ENCODE data around the gene TNN. TPM values are rescaled to one million over a fixed set of nuclear protein-coding genes. Genes with fewer than 3 reads are reported as not detected.
"Not testable (repeated sequence)": the region's sequence is repeated elsewhere in the genome, so short reads cannot be mapped to it uniquely, and the experiment has no call there.

Gene TNN
- polyA plus RNA-seq, 1 donor (not counting 4 experiments of a cell fraction or from before 2014, with no cell fraction given), result not detected

GRCh38 chr1:175043824-175044223, 23.8 kb upstream of the TNN start:
- Histone ChIP-seq H3K9me1 (ENCODE audit: control insufficient read depth, extremely low read depth, insufficient read depth, low read length) (no peaks in the 10 kb centered on the region), H3K9me3 (ENCODE audit: control insufficient read depth, low read depth, low read length) (no peaks in the 10 kb centered on the region), H3K4me2 (ENCODE audit: control insufficient read depth, extremely low read depth, insufficient read depth, low read depth, low read length) (no peak overlapping the region), H3K4me3 (ENCODE audit: control insufficient read depth in 2 of 3, extremely low read depth in 1 of 3, insufficient read depth in 2 of 3, low read depth in 1 of 3, low read length in 3 of 3) (no peak overlapping the region), H3K9ac (ENCODE audit: control insufficient read depth, extremely low read depth, insufficient read depth, low read length) (no peak overlapping the region), H3K4me1 (ENCODE audit: control insufficient read depth, extremely low read depth, insufficient read depth, low read length) (no peaks in the 10 kb centered on the region), H3K27me3 (ENCODE audit: control insufficient read depth, extremely low read depth, insufficient read depth, low read length) (peaks cover under 1% of the 10 kb centered on the region), H2AFZ (ENCODE audit: control insufficient read depth, low read length) (no peak overlapping the region), H3K27ac (ENCODE audit: control insufficient read depth, insufficient read depth, low read length) (no peak overlapping the region), H3K79me2 (ENCODE audit: control insufficient read depth, insufficient read depth, low read length) (no peaks in the 10 kb centered on the region), H3K36me3 (ENCODE audit: control insufficient read depth in 2 of 2, extremely low read depth in 1 of 2, insufficient read depth in 2 of 2, low read length in 2 of 2) (no peaks in the 10 kb centered on the region), H4K20me1 (ENCODE audit: control insufficient read depth, extremely low read depth, insufficient read depth, low read length) (no peaks in the 10 kb centered on the region)
- dilution Hi-C loops (cut with MboI; ENCODE audit: extremely low pct_ligation_motif_present, low sequenced_read_pairs), result no loop called here
- DNase-seq (ENCODE audit: low read depth, low spot score), result no peak
- TF ChIP-seq EZH2 (IDR thresholded peaks at IDR 0.05; ENCODE audit: low read length) (no peak), CTCF (optimal IDR thresholded peaks at IDR 0.05 in 1 of 3, IDR thresholded peaks at IDR 0.05 in 1 of 3, conservative IDR thresholded peaks at IDR 0.05 in 1 of 3; ENCODE audit: extremely low read depth in 1 of 3, insufficient read depth in 2 of 3, low read length in 3 of 3) (no peak)
- no peak for FAIRE-seq

- dilution Hi-C loops (cut with MboI; ENCODE audit: extremely low pct_ligation_motif_present, low sequenced_read_pairs); H3K36me3 ChIP-seq (ENCODE audit: control insufficient read depth in 2 of 2, extremely low read depth in 1 of 2, insufficient read depth in 2 of 2, low read length in 2 of 2); H3K9me1 ChIP-seq (ENCODE audit: control insufficient read depth, extremely low read depth, insufficient read depth, low read length); H3K4me3 ChIP-seq (ENCODE audit: control insufficient read depth in 2 of 3, extremely low read depth in 1 of 3, insufficient read depth in 2 of 3, low read depth in 1 of 3, low read length in 3 of 3); H3K9me3 ChIP-seq (ENCODE audit: control insufficient read depth, low read depth, low read length); H3K9ac ChIP-seq (ENCODE audit: control insufficient read depth, extremely low read depth, insufficient read depth, low read length); H3K79me2 ChIP-seq (ENCODE audit: control insufficient read depth, insufficient read depth, low read length); H3K4me1 ChIP-seq (ENCODE audit: control insufficient read depth, extremely low read depth, insufficient read depth, low read length); H3K27ac ChIP-seq (ENCODE audit: control insufficient read depth, insufficient read depth, low read length); H3K27me3 ChIP-seq (ENCODE audit: control insufficient read depth, extremely low read depth, insufficient read depth, low read length); H2AFZ ChIP-seq (ENCODE audit: control insufficient read depth, low read length); H3K4me2 ChIP-seq (ENCODE audit: control insufficient read depth, extremely low read depth, insufficient read depth, low read depth, low read length); FAIRE-seq; DNase-seq (ENCODE audit: low read depth, low spot score); H4K20me1 ChIP-seq (ENCODE audit: control insufficient read depth, extremely low read depth, insufficient read depth, low read length): not testable (repeated sequence)
These were observed 23.0 kb upstream of the TNN start for GRCh38 chr1:175044591-175044990.

GRCh38 chr1:175045097-175045496, 22.5 kb upstream of the TNN start:
- no peaks in the 10 kb centered on the region for H4K20me1 ChIP-seq (ENCODE audit: control insufficient read depth, extremely low read depth, insufficient read depth, low read length)
- H3K79me2 ChIP-seq (ENCODE audit: control insufficient read depth, insufficient read depth, low read length), result no peaks in the 10 kb centered on the region
- H3K9me3 ChIP-seq (ENCODE audit: control insufficient read depth, low read depth, low read length), result no peaks in the 10 kb centered on the region
- H3K27ac ChIP-seq (ENCODE audit: control insufficient read depth, insufficient read depth, low read length), result no peak overlapping the region
- no peaks in the 10 kb centered on the region for H3K27me3 ChIP-seq (ENCODE audit: control insufficient read depth, extremely low read depth, insufficient read depth, low read length)
- H3K4me2 ChIP-seq (ENCODE audit: control insufficient read depth, extremely low read depth, insufficient read depth, low read depth, low read length), result no peak overlapping the region
- DNase-seq (ENCODE audit: low read depth, low spot score), result no peak
- TF ChIP-seq CTCF (optimal IDR thresholded peaks at IDR 0.05 in 1 of 3, IDR thresholded peaks at IDR 0.05 in 1 of 3, conservative IDR thresholded peaks at IDR 0.05 in 1 of 3; ENCODE audit: extremely low read depth in 1 of 3, insufficient read depth in 2 of 3, low read length in 3 of 3) (no peak), EZH2 (IDR thresholded peaks at IDR 0.05; ENCODE audit: low read length) (no peak)
- no peak overlapping the region for H3K9ac ChIP-seq (ENCODE audit: control insufficient read depth, extremely low read depth, insufficient read depth, low read length)
- no peak overlapping the region for H3K4me3 ChIP-seq (ENCODE audit: control insufficient read depth in 2 of 3, extremely low read depth in 1 of 3, insufficient read depth in 2 of 3, low read depth in 1 of 3, low read length in 3 of 3)
- H3K36me3 ChIP-seq (ENCODE audit: control insufficient read depth in 2 of 2, extremely low read depth in 1 of 2, insufficient read depth in 2 of 2, low read length in 2 of 2), result no peaks in the 10 kb centered on the region
- H2AFZ ChIP-seq (ENCODE audit: control insufficient read depth, low read length), result no peak overlapping the region
- FAIRE-seq, result no peak
- H3K9me1 ChIP-seq (ENCODE audit: control insufficient read depth, extremely low read depth, insufficient read depth, low read length), result no peaks in the 10 kb centered on the region
- dilution Hi-C loops (cut with MboI; ENCODE audit: extremely low pct_ligation_motif_present, low sequenced_read_pairs), result no loop called here
- H3K4me1 ChIP-seq (ENCODE audit: control insufficient read depth, extremely low read depth, insufficient read depth, low read length), result no peaks in the 10 kb centered on the region

Data from keratinocyte (primary cell).